Hippocampal formation (tissue), 2 donors: Measurements from ENCODE around the gene CSMD2.

Experiments used
- DNase-seq, 2 donors: peaks; one replicate each; lab custom pipeline; 2025; lab: John Stamatoyannopoulos, UW

The CSMD2 gene

GRCh38 chr1:34156739-34157138 lies 8.3 kb downstream of the CSMD2 start:
- DNase-seq: no peak

- no peak for DNase-seq
These were observed 9.2 kb downstream of the CSMD2 start for GRCh38 chr1:34155860-34156259.

- DNase-seq: no peak
These were observed 11.8 kb downstream of the CSMD2 start for GRCh38 chr1:34153246-34153645.

- DNase-seq: no peak
These were observed 15.5 kb downstream of the CSMD2 start for GRCh38 chr1:34149501-34149900.

GRCh38 chr1:34147301-34147700 lies 17.7 kb downstream of the CSMD2 start:
- DNase-seq: no peak

GRCh38 chr1:34144766-34145165 lies 20.3 kb downstream of the CSMD2 start:
- no peak for DNase-seq

GRCh38 chr1:34143975-34144374 lies 21.1 kb downstream of the CSMD2 start:
- DNase-seq: no peak

- DNase-seq: no peak
These were observed 24.9 kb downstream of the CSMD2 start for GRCh38 chr1:34140011-34140676.

- DNase-seq: no peak
These were observed 27.6 kb downstream of the CSMD2 start for GRCh38 chr1:34137411-34137810.

- DNase-seq: no peak
These were observed 32.9 kb downstream of the CSMD2 start for GRCh38 chr1:34132161-34132420.

- no peak for DNase-seq
These were observed 33.5 kb downstream of the CSMD2 start for GRCh38 chr1:34131396-34132160.

- DNase-seq: no peak
These were observed 34.7 kb downstream of the CSMD2 start for GRCh38 chr1:34130306-34130705.

GRCh38 chr1:34129630-34130029 lies 35.4 kb downstream of the CSMD2 start:
- no peak for DNase-seq

- DNase-seq: no peak
These were observed 36.7 kb downstream of the CSMD2 start for GRCh38 chr1:34128186-34128889.

GRCh38 chr1:34127006-34128000 lies 37.7 kb downstream of the CSMD2 start:
- no peak for DNase-seq

GRCh38 chr1:34126486-34126885 lies 38.5 kb downstream of the CSMD2 start:
- no peak for DNase-seq

- DNase-seq: no peak
These were observed 39.2 kb downstream of the CSMD2 start for GRCh38 chr1:34125721-34126380.

- no peak for DNase-seq
These were observed 42.7 kb downstream of the CSMD2 start for GRCh38 chr1:34122080-34122932.

GRCh38 chr1:34115233-34115632 lies 49.8 kb downstream of the CSMD2 start:
- no peak for DNase-seq

- DNase-seq: peak in 1 of 2 donors; percentile 22
These were observed 51.1 kb downstream of the CSMD2 start for GRCh38 chr1:34113887-34114286.
